Panc1 (cell line): ENCODE results near the gene UBE2O. TPM values are rescaled to one million over a fixed set of nuclear protein-coding genes. Genes with fewer than 3 reads are reported as not detected.

ENCODE experiments used
- ATAC-seq: fragments of 200-7000 bp; cut with Tn5 transposase; 2 replicates; pipeline ENCODE4 v1.9.1; 2020; ENCODE audit warnings: mild to moderate bottlenecking, moderate library complexity
- BruUV-seq: library from RNA; stranded (reverse); fragments of 400-500 nt; replicated peaks from 2 replicates; lab custom pipeline; 2021; lab: Mats Ljungman, UMichigan
- CTCF ChIA-PET: fragments of 300-600 bp; sonication (Branson Sonifier 250); formaldehyde crosslinking; loops from one replicate; lab custom pipeline; 2022; ENCODE audit warnings: antibody characterized with exemption; lab: Charles Lee
- POLR2A ChIA-PET: fragments of 300-600 bp; sonication (Branson Sonifier 250); formaldehyde crosslinking; loops from one replicate; lab custom pipeline; 2022; ENCODE audit warnings: antibody characterized with exemption; lab: Charles Lee
- DNase-seq: peaks from one replicate; pipeline ENCODE4 v3.0.0-alpha.2; 2010; ENCODE audit warnings: low read depth, low spot score
- H3K27ac ChIP-seq: 2 replicates; pipeline ENCODE4 v1.5.1; 2011; ENCODE audit warnings: mild to moderate bottlenecking, low read length, inconsistent platforms
- H3K27me3 ChIP-seq: fragments of 200-500 bp; sonication (Bioruptor generic); 2 replicates; pipeline ENCODE4 v1.6.0; 2014; ENCODE audit warnings: low read length, inconsistent platforms; ENCODE audit not compliant: control insufficient read depth, insufficient read depth
- H3K36me3 ChIP-seq: fragments of 200-500 bp; sonication (Bioruptor generic); 2 replicates; pipeline ENCODE4 v1.5.1; 2014; ENCODE audit warnings: inconsistent platforms, mild to moderate bottlenecking, low read length, moderate library complexity; ENCODE audit not compliant: control insufficient read depth, insufficient read depth
- H3K4me1 ChIP-seq: 2 replicates; pipeline ENCODE4 v1.5.1; 2011; ENCODE audit warnings: inconsistent platforms, mild to moderate bottlenecking, low read length, moderate library complexity; ENCODE audit not compliant: control insufficient read depth, insufficient read depth
- H3K4me3 ChIP-seq, 2 experiments: 2 replicates each; pipeline ENCODE4 v1.5.1; 2011 to 2012; ENCODE audit warnings: low read depth in 2 of 2, low read length in 2 of 2, mild to moderate bottlenecking in 2 of 2, inconsistent platforms in 1 of 2, moderate library complexity in 1 of 2
- H3K9me3 ChIP-seq: fragments of 200-500 bp; sonication (Bioruptor generic); 2 replicates; pipeline ENCODE4 v1.5.1; 2014; ENCODE audit warnings: low read depth, mild to moderate bottlenecking, inconsistent platforms, low read length, moderate library complexity; ENCODE audit not compliant: control insufficient read depth, insufficient read depth
- POLR2AphosphoS5 ChIP-seq: IDR thresholded peaks from 2 replicates; pipeline ENCODE4 v1.6.1; 2012; ENCODE audit warnings: mild to moderate bottlenecking, low read depth, low read length, moderate library complexity
- SIN3A ChIP-seq: IDR thresholded peaks from 2 replicates; pipeline ENCODE4 v1.6.1; 2012; ENCODE audit warnings: low read depth, mild to moderate bottlenecking, low read length, moderate library complexity, borderline replicate concordance; ENCODE audit not compliant: insufficient read depth
- TCF7L2 ChIP-seq: IDR thresholded peaks from 2 replicates; pipeline ENCODE4 v1.6.1; 2011; ENCODE audit warnings: mild to moderate bottlenecking, low read depth, low read length, inconsistent platforms
- in situ Hi-C: cut with HindIII; loops from 2 replicates; pipeline ENCODE4 v1.10.0; 2016; ENCODE audit warnings: low sequenced_read_pairs, low pct_unique_long_range_greater_than_20kb
- intact Hi-C: fragments of 100-400 bp; cut with micrococcal nuclease; formaldehyde crosslinking; loops from one replicate; pipeline ENCODE4 v1.10.0; 2022; ENCODE audit not compliant: unreplicated experiment
- total RNA-seq: library from RNA; stranded (reverse); gene quantifications from one replicate; pipeline ENCODE4 v1.2.1, GENCODE V29; 2021; ENCODE audit not compliant: unreplicated experiment
- TF ChIP-seq, protein P1 (sequence below): fragments of 450-650 bp; IDR thresholded peaks from 2 replicates; pipeline ENCODE4 v1.5.1; 2017; ENCODE audit warnings: mild to moderate bottlenecking
- TF ChIP-seq, protein P2 (sequence below), 2 experiments: IDR thresholded peaks; 2 replicates each; pipeline ENCODE4 v1.6.1; 2011 to 2012; ENCODE audit warnings: low read depth in 2 of 2, control low read depth in 1 of 2, low read length in 1 of 2, mild to moderate bottlenecking in 1 of 2, moderate library complexity in 1 of 2; ENCODE audit not compliant: insufficient read depth in 1 of 2

UBE2O gene
- total RNA-seq, 1 experiment from 2014 or later, result 47.5 TPM

DNA sequence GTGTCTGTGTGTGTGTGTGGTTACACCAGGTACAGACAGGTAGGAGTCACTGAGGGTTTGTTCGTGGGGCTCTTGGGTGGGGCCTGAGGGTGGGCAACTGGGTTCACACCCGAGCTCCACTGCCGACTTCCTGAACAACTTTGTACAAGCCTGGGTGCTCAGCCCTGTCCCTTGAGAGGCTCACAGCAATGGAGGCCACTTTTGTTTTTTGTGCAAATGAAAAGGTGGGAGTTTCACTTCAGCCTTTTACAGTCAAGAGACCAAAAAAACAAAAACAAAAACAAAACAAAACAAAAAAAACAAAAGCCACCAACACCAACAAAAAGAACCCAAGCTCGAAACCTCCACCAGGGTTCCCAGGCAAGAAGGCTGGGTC is 45.9 kb upstream of the UBE2O start:
- no peaks in the 10 kb centered on the region for H3K27me3 ChIP-seq
- ChIA-PET POLR2A (interaction anchor here (0.7 to 1.6 kb wide), 3 partner anchors 13 to 203 kb away, joined by 3 to 7 read pairs (median 3); no protein-coding TSS in a partner anchor), CTCF (interaction anchor here (0.7 to 1.0 kb wide), 2 partner anchors 31 to 183 kb away, joined by 3 to 4 read pairs; partner anchors contain the start of gene AANAT)
- DNase-seq, result no peak
- TF ChIP-seq TCF7L2, result no peak
- TF ChIP-seq, protein P1, sequence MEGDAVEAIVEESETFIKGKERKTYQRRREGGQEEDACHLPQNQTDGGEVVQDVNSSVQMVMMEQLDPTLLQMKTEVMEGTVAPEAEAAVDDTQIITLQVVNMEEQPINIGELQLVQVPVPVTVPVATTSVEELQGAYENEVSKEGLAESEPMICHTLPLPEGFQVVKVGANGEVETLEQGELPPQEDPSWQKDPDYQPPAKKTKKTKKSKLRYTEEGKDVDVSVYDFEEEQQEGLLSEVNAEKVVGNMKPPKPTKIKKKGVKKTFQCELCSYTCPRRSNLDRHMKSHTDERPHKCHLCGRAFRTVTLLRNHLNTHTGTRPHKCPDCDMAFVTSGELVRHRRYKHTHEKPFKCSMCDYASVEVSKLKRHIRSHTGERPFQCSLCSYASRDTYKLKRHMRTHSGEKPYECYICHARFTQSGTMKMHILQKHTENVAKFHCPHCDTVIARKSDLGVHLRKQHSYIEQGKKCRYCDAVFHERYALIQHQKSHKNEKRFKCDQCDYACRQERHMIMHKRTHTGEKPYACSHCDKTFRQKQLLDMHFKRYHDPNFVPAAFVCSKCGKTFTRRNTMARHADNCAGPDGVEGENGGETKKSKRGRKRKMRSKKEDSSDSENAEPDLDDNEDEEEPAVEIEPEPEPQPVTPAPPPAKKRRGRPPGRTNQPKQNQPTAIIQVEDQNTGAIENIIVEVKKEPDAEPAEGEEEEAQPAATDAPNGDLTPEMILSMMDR, result no peak
- in situ Hi-C loops, result no loop called here
- peak overlapping the region; percentile 89; a peak in 3 of 4 replicates for H3K4me3 ChIP-seq
- H3K36me3 ChIP-seq, result peaks cover 7% of the 10 kb centered on the region; the same call in 1 of the 2 replicates
- intact Hi-C loops, result no loop called here
- H3K27ac ChIP-seq, result peak overlapping the region; percentile 89
- H3K4me1 ChIP-seq, result peaks cover 54% of the 10 kb centered on the region
- BruUV-seq, result no TSS peak
- no peaks in the 10 kb centered on the region for H3K9me3 ChIP-seq
- ATAC-seq, result no peak

DNA sequence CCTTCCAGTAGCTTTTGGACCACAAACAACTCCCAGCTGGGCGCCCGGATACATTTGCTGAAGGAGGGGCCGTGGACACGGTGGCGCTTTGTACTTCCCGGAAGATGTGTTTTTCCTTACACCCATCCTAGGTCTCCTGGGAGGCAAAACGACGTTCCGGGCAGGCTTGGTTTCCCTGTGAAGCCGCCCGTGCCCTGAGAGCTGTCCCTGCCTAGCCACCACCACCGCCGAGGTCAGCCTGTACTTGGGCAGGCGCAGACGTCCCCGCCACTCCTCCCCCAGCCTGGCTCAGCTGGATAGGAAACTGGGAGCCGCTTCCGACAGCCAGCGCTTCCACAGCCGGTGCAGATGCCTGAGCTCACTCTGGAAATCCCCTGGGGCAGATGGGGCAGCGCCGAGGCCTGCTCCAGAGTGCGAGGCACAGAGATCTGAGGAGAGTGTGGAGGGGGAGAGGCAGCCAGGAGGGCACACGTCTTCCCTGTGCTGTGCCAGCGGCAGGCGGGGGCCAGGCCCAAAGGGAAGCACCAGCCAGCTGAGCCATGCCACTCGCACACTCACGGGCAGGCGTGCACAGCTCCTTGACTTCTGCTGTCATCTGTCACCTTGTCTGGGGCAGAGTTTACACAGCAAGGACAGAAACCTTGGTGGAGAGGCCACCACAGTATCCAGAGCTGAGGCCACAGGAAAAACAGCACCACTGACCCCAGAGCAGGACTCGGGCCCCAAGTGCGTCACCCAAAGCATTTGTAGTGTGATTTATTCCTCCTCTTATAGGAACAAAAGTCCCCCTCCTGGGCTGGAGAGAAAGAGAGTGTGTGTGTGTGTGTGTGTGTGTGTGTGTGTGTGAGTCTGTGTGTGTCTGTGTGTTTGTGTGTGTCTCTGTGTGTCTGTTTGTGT is 45.3 kb upstream of the UBE2O start:
- ATAC-seq, result peak; percentile 64
- intact Hi-C loops (no loop called here), in situ Hi-C loops (no loop called here)
- ChIA-PET CTCF (interaction anchor here (0.6 to 1.0 kb wide), 6 partner anchors 13 to 183 kb away, joined by 3 to 6 read pairs (median 3); partner anchors contain the start of gene AANAT), POLR2A (interaction anchor here (0.7 to 1.6 kb wide), 6 partner anchors 12 to 204 kb away, joined by 3 to 8 read pairs (median 4); no protein-coding TSS in a partner anchor)
- Histone ChIP-seq H3K27ac (peak overlapping the region; percentile 89), H3K4me3 (peak overlapping the region; percentile 8 to 89), H3K9me3 (no peaks in the 10 kb centered on the region), H3K36me3 (peaks cover 7% of the 10 kb centered on the region; the same call in 1 of the 2 replicates), H3K27me3 (no peaks in the 10 kb centered on the region), H3K4me1 (peaks cover 60% of the 10 kb centered on the region)
- no peak for DNase-seq
- TF ChIP-seq, protein P1, result no peak
- TF ChIP-seq TCF7L2 (no peak), POLR2AphosphoS5 (peak; percentile 60), SIN3A (peak; percentile 77; the same call in 1 of the 2 replicates)
- TF ChIP-seq, protein P2, sequence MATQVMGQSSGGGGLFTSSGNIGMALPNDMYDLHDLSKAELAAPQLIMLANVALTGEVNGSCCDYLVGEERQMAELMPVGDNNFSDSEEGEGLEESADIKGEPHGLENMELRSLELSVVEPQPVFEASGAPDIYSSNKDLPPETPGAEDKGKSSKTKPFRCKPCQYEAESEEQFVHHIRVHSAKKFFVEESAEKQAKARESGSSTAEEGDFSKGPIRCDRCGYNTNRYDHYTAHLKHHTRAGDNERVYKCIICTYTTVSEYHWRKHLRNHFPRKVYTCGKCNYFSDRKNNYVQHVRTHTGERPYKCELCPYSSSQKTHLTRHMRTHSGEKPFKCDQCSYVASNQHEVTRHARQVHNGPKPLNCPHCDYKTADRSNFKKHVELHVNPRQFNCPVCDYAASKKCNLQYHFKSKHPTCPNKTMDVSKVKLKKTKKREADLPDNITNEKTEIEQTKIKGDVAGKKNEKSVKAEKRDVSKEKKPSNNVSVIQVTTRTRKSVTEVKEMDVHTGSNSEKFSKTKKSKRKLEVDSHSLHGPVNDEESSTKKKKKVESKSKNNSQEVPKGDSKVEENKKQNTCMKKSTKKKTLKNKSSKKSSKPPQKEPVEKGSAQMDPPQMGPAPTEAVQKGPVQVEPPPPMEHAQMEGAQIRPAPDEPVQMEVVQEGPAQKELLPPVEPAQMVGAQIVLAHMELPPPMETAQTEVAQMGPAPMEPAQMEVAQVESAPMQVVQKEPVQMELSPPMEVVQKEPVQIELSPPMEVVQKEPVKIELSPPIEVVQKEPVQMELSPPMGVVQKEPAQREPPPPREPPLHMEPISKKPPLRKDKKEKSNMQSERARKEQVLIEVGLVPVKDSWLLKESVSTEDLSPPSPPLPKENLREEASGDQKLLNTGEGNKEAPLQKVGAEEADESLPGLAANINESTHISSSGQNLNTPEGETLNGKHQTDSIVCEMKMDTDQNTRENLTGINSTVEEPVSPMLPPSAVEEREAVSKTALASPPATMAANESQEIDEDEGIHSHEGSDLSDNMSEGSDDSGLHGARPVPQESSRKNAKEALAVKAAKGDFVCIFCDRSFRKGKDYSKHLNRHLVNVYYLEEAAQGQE (IDR thresholded peaks at IDR 0.05; ENCODE audit: insufficient read depth in 1 of 2, low read depth in 2 of 2, low read length in 1 of 2), result 0 out of 4 replicates have a peak, but pooled peaks of 1 of the 2 experiments have one; percentile 35
- BruUV-seq, result no TSS peak
